GM20431 (cell line): ENCODE data around the gene CASP2.

Experiments
- in situ Hi-C: fragments of 300-500 bp; cut with MseI, MboI; formaldehyde crosslinking; loops from one replicate; pipeline ENCODE4 v1.15.0; 2020; ENCODE audit warnings: low sequenced_read_pairs; ENCODE audit not compliant: unreplicated experiment

The CASP2 gene

DNA sequence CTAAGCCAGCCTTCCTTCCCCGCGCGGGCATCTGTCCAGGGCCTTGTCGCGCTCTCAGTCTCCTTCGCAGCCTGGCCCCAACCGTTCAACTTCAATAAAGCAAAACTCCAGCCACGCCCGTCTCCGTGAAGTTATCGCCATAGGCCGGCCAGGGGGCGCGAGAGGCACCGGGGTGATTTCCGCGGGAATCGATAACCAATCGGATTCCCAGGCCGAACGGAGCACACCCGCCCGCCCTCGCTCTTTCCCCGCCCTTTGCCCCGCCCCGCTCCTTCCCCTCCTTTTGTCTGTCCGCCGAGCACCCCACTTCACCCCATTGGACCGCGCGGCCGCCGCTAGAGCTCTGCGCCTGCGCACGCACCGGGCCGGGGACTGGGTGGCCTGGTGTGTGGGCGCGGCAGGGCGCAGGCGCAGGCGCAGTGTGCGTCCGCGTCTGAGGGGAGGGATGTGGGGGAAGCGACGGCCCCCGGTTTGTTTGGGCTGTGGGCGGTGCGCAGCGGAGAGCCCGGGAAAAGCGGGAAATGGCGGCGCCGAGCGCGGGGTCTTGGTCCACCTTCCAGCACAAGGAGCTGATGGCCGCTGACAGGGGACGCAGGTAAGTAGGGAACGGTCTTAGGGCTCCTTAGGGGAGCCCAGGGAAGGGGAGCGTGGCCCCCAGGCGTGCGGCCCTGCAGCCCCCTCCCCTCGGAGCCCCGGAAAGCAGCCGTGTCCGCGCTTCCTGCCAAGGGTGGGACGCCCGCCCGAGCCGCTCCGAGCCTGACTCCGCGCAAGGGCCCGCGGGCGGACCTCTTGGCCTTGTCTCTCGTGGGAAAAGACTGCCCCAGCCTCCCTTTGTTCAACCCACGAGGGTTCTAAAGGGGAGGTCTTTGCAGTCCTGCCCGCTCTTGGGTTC is at the start of gene CASP2:
Gene CASP2, plus strand, starts transcription at position 417 of the 892 bp plus-strand sequence. Its CDS starts 105 bp downstream, at position 522.
- in situ Hi-C loops = no loop called here

DNA sequence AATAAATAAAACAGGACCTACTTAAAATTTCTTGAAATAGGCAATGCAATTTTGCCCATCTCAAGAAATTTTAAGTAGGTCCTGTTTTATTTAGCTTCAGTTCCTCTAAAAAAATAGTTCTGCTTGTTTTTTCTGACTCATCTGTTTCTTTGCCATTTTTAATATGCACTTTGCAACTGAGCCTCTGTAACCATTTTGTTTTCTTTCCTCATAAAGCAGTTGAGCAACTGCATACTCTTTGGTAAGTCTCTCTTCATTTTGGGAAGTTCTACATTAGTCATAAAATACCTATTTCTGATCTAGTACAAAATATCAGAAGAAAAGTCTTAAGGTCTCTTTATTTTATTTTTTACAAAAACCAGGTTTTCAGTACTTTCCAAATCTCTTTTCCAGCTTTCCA is 48.3 kb upstream of the CASP2 start:
- in situ Hi-C loops = loop anchor here (25.0 kb wide), 1 partner anchor 172 kb away; the partner anchor contains the start of gene EPHA1

DNA sequence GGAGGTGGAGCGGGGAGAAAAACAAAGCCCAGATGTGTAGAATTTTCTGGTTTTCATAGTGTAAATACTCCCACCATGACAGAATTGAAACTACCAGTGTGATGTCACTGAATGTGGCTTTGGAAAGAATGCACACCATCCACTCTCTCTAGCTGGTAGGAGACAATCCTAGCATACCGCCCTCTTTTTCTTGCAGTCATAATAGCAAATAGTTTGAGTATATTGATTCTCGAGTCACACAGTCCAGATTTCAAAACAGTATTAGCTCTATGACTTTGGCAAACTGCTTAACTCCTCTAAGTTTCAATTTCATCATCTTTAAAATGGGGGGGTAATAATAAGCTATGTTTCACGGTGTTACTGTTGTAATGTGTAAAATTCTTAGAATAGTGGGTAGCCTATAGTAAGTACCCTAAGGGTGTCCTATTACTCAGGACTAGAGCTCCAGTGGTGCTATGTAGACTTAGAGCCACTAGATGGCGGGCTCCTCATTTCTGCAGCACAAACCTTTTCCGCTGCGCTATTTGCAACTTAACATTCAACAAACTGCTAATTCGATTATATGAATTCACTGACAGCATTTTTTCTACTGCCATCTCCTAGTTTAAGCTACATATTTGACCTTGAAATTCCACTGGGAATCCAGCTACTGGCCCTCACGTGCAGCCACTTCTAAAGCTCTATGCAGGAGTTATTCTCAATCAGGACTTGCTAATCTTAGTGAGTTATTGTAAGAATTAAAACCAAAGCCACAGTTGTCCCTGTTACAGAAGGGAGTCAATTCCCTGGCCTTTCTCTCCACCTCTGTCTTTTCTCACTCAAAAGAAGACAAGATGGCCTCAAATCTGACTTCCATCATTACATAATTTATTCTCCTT is 47.6 kb upstream of the CASP2 start:
- in situ Hi-C loops = loop anchor here (25.0 kb wide), 1 partner anchor 172 kb away; the partner anchor contains the start of gene EPHA1

DNA sequence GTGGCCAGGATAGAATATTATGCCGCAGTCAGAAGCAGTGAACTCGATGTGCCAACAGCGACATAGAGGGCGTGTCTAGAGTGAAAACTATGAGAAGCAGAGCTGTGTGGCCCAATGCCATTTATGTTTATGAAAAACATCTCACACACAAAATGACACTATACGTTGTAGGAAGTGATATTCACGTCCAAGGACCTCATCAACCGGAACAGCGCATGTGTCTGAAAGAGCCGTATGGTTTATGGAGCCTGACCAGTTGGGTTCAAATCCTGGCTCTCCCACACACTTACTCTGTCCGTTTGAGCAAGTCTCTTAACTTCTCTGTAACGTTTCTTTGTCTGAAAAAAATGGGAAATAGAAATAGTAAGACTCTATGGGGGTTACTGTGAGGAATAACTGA is 45.8 kb upstream of the CASP2 start:
- in situ Hi-C loops = loop anchor here (25.0 kb wide), 1 partner anchor 170 kb away; the partner anchor contains the start of gene EPHA1

DNA sequence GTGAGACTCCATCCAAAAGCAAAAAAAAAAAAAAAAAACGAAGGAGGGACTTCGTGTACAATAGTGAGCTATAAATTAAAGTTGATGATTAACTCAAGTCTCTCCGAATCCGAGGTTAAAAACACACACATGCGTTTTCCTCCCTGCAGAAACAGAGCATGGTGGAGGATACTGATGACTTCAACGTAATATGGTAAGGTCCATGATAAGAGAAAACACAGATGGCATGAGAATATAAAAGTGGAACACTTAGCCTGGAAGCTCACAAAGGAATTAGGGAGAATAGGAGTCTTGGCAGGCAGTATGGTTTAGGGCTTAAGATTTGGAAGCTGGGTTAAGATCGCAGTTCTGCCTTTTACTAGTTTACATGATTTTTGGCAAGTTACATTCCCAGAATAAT is 45.0 kb upstream of the CASP2 start:
- in situ Hi-C loops = loop anchor here (25.0 kb wide), 1 partner anchor 169 kb away; the partner anchor contains the start of gene EPHA1

DNA sequence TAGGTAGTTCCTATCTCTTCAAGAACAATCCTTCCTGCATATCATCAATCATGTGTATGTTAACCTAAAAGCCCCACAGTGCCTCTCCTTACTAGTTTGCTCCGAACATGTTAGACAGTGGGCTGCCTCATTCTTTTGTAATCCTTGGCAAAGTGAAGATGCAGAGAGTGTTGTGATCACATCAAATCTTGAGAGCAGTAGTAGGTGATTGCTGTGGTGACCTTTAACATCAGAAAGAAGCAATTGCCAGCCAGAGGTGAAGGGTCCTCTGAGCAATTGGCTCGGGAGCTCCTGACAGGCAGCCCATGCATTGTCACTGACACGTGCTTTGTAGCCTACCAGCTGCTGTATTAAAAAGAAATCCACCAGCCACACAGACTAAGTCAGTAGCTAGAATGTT is 44.5 kb upstream of the CASP2 start:
- in situ Hi-C loops = loop anchor here (25.0 kb wide), 1 partner anchor 169 kb away; the partner anchor contains the start of gene EPHA1

DNA sequence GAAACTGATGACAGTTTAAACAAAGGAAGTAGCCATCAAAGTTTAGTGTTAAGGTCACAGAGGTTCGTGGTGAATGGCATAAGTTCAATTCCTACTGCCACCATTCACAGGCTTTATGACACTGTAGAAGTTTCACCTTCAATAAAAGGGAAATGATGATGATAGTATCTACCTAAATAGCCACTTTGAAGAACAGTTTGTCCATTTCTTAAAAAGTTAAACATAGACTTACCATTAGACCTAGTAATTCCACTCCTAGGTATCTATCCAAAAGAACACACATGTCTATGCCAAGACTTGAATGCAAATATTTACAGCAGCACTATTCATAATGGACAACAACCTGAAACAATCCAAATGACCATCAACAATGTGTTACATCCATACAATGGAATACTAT is 43.8 kb upstream of the CASP2 start:
- in situ Hi-C loops = loop anchor here (25.0 kb wide), 1 partner anchor 168 kb away; the partner anchor contains the start of gene EPHA1

DNA sequence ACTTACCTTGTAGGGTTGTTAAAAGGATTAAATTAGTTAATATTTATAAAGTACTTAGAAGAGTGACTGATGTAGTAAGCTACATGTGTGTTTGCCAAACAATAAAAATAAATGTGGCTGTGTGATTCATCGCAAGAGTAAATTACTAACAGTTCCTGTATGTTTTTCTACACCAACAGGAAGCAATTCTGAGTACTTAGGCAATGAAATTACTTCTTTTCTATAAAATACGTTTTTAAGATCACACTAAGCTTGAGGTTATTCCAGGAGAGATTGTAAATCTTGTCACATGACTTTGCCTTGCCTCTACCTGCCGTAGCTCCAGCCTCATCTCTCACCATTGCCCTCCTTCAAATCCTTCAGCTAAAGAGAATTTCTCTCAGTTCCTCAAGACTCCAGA is 43.0 kb upstream of the CASP2 start:
- in situ Hi-C loops = loop anchor here (25.0 kb wide), 1 partner anchor 167 kb away; the partner anchor contains the start of gene EPHA1

DNA sequence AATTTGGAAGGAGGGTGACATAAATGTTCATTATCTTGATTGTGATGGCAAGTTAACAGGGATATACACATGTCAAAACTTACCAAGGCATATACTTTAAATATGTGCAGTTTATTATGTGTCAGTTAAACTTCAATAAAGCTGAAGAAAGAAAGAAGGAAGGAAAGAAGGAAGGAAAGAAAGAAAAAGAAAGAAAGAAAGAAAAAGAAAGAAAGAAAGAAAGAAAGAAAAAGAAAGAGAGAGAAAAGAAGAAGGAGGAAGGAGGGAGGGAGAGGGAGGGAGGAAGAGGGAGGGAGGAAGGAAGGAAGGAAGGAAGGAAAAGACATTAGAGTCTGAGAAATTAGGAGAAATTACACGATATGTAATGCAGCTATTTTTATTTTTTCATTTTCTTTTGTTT is 40.8 kb upstream of the CASP2 start:
- in situ Hi-C loops = loop anchor here (25.0 kb wide), 1 partner anchor 165 kb away; the partner anchor contains the start of gene EPHA1

DNA sequence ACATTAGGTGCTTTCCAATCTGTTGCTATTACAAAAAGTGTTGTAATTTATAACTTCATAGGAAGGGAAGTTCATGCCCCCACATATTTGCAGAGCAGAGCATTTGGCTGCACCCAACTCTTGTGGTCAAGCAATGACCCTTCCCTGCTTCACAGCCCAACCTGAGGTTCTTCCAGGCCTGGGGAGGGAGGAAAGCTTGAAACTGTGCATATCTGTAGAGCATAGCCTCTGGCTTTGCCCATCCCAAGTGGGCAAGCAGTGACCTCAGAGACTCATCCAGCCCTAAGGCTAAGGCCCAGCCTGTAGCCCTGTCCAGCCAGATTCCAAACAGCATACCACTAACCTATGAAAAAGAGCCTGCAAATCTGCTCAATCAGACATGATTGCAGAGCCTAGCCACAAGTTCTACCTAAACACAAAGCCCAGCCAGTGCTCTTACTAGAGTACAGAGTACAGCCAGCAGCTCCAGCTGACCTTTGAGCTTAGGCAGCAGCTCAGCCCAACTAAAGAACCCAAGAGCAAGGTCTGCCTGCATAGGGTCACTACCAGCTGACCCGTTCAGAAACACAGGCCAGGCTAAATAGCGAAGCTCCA is 39.3 kb upstream of the CASP2 start:
- in situ Hi-C loops = loop anchor here (25.0 kb wide), 1 partner anchor 163 kb away; the partner anchor contains the start of gene EPHA1

DNA sequence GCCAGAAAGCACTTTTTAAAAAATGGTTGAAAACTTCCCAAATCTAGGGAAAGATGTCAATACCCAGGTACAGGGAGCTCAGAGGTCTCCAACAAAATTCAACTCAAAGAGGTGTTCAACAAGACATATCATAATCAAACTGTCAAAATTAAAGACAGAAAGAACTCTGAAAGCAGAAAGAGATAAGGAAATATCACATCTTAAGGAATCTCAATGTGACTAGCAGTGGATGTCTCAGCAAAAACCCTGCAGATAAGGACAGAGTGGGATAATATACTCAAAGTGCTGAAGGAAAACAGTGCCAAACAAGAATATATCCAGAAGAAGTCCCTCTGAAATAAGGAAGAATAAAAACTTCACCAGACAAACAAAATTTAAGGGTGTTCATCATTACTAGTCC is 38.0 kb upstream of the CASP2 start:
- in situ Hi-C loops = no loop called here

DNA sequence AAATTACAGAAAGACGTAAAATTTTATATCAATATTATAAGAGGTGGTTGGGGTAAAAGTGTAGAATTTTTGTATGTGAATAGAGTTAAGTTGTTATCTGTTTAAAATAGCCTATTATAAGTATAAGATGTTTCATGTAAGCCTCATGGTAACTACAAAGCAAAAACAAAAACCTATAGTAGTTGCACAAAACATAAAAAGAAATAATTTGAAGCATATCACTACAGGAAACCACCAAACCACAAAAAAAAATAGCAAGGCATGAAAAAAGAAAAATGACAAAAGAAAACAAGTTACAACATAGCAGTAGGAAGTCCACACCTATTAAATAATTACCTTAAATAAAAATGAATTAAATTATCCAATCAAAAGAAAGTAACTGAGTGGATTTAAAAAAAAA is 37.3 kb upstream of the CASP2 start:
- in situ Hi-C loops = no loop called here

DNA sequence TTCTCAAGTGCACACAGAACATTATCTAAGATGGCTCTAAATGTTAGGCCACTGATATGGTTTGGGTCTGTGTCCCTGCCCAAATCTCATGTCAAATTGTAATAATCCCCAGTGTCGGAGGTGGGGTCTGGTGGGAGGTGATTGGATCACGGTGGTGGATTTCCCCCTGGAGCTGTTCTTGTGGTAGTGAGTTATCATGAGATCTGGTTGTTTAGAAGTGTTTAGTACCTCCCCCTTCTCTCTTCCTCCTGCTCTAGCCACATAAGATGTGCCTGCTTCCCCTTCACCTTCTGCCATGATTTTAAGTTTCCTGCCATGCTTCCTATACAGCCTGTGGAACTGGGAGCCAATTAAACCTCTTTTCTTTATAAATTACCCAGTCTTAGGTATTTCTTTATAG is 36.1 kb upstream of the CASP2 start:
- in situ Hi-C loops = no loop called here

DNA sequence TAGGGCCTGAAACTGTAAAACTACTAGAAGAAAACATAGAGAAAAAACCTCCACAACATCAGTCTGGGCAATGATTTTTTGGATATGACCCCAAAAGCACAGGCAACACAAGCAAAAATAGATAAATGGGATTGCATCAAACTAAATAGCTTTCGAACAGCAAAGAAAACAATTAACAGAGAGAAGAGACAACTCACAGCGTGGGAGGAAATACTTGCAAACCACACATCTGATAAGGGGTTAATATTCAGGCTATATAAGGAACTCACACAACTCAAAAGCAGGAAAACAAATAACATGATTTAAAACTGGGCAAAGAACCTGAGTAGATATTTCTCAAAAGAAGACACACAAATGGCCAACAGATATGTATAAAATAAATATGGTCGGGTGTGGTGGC is 32.6 kb upstream of the CASP2 start:
- in situ Hi-C loops = no loop called here

DNA sequence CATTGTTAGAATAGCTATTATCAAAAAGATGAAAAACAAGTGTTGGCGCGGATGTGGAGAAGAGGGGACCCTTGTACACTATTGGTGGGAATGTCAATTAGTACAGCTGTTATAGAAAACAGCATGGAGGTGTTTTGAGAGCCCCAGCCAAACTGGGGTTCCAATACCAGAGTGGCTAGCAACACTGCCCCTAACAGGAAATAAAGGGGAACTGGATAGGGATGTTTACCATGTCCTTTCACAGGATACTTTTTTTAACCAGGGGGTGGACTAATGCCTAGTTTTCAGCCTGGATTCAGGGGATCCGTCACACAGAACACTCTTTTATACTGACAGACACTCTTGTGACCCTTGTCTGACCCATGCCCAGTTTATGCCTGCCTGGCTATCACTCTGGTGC is 31.8 kb upstream of the CASP2 start:
- in situ Hi-C loops = no loop called here

DNA sequence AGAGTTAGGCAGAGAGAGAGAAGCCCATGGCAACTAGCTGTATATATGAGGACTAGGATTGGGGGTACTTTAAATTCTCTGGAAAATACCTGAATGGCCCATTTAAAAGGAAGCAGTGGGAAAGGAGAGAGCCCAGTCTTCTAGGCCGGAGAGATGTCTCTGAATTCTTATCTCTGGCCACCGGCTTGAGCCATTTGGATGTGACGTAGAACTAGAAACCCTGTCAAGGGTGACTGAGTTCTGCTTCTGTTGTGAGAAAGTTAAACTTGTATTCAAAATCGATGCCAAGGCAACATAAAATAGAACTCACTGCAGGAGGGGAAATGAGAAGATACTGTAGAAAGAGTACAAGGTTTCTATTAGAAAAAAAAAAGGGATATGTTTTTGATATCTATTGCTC is 31.2 kb upstream of the CASP2 start:
- in situ Hi-C loops = no loop called here

DNA sequence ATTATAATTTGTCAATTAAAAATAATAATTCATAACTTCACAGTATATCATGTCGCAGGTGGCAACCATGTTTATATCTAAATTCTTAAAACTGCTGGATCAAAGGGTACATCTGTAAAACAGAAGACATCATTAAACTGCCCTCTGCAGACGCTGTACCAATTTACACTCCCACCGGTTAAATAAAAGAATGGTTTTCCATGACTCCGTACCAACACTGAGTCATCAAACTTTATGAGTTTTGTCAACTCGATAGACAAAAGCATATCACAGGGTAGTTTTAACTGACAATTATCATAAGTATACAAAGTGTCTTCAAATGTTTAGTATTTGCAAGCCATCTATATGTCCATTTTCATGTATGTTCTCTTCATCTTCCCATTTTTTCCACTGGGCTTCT is 30.6 kb upstream of the CASP2 start:
- in situ Hi-C loops = no loop called here

DNA sequence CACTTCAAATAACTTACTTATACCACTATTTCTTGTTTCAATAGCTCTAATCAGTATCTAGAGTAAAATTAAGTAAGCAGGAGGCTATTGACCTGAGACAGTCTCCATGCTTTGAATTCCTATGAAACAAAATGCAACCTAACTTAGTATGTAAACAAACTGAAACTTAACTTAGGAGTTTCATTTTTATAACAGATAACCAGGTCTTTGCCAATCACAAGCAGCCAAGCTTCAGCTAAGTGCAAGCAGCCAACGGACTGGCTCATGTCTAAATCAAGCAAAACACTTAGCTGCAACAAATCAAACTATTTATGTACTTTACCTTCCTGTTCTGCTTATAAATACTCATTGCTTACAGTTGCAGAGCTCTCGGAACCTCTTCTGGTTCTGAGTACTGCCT is 29.3 kb upstream of the CASP2 start:
- in situ Hi-C loops = no loop called here

DNA sequence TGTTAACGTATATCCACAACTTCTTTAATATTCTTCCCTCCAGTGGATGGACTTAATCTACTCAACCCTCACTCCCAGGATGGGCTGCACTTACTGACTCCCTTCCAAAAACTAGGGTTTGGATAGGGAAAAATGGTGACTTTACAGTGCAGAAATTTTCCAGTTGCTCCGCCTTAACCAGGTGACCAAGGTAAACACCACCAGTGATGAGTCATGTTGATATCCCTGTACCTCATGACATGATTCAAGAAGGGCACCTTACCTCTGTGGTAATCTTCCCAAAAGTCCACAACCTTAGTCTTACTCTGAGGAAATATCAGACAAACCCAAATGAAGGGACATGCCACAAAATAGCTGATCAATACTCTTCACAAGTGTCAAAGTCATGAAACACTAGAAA is 28.4 kb upstream of the CASP2 start:
- in situ Hi-C loops = no loop called here

DNA sequence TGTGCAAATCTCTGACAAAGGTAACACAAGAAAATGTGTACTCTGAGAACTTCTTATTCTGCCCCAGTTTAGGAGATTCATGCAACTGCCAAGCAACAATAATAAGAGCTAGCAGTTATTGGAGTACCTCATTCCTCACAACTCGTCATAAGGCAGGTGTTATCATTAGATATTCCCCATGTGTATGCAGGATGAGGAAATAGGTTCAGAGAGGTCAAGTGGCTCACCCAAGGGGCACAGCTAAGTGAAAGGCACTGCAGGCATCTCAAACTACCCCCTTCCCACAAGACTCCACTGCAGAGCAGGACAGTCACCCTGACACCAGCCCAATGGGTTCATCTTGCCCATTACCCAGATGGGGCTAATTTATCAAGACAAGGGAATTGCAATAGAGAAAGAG is 26.2 kb upstream of the CASP2 start:
- in situ Hi-C loops = no loop called here
